Measurements from ENCODE around the gene COCH. TPM values are rescaled to one million over a fixed set of nuclear protein-coding genes. Genes with fewer than 3 reads are reported as not detected.
"Not testable (repeated sequence)": the region's sequence is repeated elsewhere in the genome, so short reads cannot be mapped to it uniquely, and the experiment has no call there.

The COCH gene
- total RNA-seq, 1 donor from 2014 or later, result 10.4 TPM

DNA sequence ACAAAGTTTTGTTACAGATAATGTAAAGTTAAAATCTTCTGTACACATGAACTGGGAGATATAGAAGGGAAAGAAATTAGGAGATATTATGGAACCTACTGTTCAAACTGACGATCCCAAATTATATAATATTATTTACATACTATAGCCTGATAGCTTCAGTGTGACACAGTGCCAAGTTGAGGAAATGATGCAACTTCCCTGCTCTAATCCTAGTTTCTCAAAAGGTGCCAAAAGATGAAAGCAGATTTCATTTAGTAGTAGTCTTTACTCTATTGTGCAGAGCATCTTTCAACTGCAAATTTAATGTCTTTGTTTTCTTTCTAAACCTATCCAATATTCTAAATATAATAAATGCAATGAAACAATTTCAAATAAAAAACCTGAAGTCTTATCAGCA lies 46.9 kb downstream of the COCH start:
- DNase-seq (ENCODE audit: low spot score), result no peak

DNA sequence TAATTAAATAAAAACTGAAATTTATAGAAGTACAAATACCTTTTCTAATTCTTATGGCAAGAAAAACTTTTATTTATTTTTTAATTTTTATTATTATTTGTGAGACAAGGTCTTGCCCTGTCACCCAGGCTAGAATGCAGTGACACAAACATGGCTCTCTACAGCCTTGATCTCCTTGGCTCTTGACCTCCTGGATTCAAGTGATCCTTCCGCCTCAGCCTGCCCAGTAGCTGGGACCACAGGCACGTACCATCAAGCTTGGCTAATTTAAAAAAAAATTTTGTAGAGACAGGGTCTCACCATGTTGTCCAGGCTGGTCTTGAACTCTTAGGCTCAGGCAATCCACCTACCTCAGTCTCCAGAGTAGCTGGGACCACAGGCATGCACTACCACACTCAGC lies 47.4 kb downstream of the COCH start:
- DNase-seq (ENCODE audit: low spot score), result no peak

DNA sequence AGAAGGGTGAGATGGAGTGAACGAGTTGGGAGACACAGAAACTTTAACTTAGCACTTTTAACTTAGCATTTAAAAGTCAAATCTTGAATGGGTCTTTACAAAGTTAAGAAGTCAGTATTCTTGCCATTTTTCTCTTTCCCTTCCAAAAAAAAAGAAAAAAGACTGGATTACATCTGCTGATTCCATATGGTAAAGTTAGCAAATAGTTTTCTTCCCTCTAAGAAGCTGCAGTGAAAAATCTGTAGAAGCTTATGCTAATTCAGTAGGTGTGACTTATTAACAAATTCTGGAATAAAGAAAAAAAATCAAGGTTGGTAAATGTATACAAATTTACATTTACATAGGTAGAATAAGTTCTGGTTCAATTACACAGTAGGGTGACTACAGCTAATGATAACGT lies 50.9 kb downstream of the COCH start:
- DNase-seq (ENCODE audit: low spot score), result no peak

DNA sequence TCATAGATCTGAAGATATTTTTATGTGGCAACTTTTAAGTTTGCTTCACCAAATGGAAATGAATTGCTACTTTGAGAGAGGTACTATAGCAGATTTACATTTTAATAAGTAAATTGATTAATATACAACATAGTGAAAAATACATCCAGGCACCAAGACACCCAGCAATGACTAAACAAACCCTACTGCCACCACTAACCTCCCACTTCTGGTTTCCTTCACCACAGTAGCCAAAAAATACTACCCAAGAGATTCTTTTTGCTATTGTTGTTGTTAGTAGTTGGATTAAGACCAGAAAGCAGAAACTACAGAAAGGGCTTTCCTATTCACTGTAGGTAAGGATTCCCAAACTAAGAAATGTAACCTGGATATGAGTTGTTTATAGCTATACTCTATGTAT lies 54.1 kb downstream of the COCH start:
- DNase-seq (ENCODE audit: low spot score), result no peak

DNA sequence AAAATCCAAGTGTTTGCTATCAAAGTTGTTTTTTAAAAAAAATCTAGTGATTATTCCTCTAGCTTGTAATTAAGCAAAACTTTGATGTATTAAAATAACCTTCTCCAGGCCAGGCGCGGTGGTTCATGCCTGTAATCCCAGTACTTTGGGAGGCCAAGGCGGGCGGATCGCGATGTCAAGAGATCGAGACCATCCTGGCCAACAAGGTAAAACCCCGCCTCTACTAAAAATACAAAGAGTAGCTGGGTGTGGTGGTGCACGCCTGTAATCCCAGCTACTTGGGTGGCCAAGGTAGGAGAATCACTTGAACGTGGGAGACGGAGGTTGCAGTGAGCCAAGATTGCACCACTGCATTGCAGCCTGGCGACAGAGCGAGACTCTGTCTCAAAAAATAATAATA lies 59.6 kb downstream of the COCH start:
- DNase-seq (ENCODE audit: low spot score), result not testable (repeated sequence)

DNA sequence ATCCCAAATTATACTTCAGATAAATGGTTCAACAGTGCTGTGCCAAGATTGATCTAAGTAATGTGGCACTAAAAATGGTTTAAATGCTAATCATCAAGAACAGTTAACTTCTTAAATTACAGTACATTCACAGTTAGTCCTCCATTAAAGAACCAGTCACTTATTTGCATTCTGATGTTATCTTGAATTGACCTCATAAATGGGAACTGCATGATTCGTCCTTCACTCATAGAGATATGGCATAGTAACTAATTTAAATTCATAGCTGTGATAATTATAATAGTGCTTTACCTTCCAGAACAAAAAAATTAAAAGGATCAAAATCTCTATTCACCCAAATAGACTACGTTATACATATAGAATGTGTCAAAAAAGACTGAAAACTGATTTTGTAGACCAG lies 61.1 kb downstream of the COCH start:
- DNase-seq (ENCODE audit: low spot score), result no peak

DNA sequence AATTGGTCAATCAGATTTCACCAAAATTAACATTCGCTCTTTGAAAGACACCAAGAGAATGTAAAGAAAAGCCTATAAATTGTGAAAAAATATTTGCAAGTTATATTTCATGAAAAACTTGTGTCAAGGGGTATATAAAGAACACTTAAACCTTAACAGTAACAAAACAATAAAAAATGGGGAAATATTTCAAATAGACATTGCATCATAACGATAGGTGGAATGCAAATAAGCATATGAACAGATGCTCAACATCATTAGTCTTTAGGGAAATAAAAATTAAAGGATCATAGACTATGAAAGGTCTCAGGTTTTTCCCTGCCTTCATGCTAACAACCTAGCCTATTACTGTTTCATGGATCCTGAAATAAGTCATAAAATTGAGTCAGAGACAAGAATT lies 64.3 kb downstream of the COCH start:
- no peak for DNase-seq (ENCODE audit: low spot score)

Other genes starting within 250 kb of the COCH start
- gene AP4S1, start 151.1 kb downstream of the COCH start, total RNA-seq (ENCODE audit: insufficient read depth, low replicate concordance), result 15.9 TPM
- gene STRN3, start 151.8 kb downstream of the COCH start, total RNA-seq (ENCODE audit: insufficient read depth, low replicate concordance), result 84.0 TPM